ENCODE data around the gene KRTAP10-1.

The KRTAP10-1 gene

DNA sequence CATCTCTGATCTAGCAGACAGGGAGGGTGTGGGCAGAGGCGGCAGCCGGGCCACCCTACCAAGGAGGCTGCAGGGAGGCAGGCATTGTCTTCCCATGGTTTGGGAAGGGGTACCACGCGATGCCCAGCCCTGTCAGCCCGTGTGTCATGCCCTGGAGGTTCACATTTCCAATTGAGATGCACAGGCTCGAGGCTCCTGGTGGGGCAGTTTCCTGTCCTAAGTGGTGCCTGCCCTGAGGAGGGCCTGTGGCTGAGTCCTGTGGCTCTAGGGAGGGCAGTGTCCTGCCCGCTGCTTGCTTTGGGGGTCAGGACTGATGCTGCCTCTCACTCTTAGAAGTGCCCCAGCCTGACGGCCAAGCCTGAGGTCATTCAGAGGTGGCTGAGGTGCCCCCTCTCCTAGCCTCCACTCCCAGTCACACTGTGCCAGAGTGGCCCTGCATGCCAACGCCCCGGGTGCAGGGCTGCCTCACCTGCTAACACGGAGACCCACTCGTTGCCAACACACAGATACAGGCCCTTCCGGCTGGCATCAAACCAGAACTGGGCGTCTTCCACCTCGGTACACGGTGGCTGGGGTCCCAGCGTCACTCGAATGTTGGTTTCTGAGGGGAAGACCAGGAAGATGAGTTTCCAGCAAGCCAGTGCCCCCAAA, 11.9 kb downstream of the KRTAP10-1 start:
- no peak for DNase-seq (ENCODE audit: low spot score)

DNA sequence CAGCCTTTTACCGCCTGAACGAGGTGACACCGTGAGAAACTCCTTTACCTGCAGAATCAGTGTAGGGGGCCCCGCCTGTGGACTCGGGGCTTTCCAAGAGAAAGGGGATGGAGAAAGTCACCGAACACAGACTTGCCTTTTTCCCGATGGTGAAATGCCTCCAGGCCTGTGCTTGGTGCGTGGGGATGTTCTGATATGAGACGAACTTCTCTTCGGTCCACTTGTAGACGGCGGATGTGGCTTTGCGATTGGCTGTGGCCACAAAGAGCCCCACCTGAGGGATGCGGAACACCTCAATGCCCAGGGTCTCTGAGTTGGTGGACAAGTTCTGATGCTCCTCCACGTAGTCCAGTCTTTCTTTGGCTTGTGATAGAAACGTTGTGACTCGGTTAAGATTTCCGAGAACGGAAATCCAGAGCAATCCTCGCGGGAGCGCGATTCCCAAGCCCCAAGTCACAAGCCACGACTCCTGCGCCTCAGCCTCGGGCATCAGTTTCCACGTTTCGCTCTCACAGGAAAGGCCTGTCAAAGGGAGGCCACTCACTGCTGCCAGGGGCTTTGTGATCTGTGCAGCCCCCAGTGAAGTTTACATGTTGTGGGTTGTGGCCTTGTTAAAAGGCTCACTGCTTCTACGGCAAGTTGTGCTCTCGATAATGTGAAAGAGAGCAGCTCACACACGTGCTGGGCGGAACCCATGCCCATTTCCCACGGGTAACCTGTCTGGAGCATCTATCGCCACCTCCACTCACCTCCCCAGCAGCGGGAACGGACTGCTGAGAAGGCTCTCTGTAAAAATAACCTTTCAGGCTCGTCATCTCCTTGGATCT, 12.6 kb downstream of the KRTAP10-1 start:
- no peak for DNase-seq (ENCODE audit: low spot score)

DNA sequence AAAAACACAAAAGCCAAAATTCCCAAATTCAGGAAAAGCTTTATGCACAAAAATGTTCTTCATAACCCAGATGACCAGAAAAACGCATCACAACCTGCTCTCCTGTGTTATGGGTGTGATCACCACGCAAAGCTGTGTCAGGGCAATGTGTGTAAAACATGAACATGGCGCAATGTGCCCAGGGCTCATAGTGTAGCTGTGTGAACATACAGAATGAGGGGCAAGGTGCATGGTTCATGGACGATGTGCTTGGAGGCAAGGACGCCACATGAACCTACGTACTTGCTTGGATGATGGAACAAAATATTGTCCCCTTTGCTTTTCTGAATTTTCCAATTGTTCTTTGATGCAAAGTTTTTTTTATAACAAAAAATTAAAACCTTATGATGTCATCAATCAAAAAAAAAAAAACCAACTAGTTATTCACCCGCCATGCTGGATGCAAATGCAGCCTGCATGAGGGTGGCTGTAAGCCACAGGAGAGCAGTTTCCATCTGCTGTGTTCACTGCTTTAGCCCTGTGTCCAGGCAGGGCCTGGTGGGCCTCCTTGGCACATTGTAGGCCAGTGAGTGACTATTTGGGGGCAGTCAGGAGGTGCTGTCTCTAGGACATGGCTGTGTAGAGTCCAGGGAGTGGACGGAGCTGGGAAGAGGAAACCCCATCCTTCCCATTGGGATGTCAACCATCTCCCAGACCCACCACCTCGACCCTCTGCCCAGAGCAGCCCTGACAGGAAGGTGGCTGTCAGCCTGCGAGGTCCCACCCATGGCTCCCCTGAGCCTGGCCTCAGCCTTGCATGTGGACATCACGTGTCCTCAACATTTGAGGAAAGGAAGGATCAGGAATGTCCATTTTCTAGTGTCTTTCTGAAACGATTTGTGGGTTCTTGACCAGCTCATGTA, 13.6 kb downstream of the KRTAP10-1 start:
- no peak for DNase-seq (ENCODE audit: low spot score)

DNA sequence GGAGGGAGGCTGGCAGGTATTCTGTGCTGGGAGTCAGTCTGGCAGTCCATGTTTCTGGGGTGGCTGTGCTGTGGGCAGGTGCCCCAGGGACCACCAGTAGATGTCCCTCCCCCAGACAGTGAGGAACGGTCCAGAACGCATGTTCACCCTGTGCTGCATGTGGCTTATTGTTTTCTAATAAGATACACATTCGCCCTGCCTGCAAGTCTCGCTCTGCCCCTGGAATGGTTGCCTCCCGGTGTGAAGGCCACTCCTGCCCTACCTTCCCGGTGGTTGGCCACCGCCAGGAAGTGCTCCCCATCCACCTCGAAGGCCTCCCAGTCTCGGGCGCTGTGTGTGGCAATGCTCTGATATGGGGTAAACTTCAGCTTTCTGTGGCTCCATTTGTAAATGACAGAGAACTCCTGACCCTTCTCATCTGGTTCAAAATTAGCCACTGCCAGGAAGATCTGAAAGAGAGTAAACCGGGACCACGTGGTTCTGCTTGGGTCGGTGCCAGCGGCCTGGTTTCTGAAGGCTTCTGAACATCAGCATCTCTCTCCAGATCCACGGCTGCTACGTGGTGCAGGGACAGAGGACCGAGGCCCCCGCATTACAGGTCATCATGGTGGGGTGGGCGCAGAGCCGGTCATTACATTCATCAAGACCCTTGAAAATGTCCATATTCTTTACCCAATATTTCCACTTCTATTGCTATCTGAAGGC, 14.5 kb downstream of the KRTAP10-1 start:
- DNase-seq (ENCODE audit: low spot score), result no peak

DNA sequence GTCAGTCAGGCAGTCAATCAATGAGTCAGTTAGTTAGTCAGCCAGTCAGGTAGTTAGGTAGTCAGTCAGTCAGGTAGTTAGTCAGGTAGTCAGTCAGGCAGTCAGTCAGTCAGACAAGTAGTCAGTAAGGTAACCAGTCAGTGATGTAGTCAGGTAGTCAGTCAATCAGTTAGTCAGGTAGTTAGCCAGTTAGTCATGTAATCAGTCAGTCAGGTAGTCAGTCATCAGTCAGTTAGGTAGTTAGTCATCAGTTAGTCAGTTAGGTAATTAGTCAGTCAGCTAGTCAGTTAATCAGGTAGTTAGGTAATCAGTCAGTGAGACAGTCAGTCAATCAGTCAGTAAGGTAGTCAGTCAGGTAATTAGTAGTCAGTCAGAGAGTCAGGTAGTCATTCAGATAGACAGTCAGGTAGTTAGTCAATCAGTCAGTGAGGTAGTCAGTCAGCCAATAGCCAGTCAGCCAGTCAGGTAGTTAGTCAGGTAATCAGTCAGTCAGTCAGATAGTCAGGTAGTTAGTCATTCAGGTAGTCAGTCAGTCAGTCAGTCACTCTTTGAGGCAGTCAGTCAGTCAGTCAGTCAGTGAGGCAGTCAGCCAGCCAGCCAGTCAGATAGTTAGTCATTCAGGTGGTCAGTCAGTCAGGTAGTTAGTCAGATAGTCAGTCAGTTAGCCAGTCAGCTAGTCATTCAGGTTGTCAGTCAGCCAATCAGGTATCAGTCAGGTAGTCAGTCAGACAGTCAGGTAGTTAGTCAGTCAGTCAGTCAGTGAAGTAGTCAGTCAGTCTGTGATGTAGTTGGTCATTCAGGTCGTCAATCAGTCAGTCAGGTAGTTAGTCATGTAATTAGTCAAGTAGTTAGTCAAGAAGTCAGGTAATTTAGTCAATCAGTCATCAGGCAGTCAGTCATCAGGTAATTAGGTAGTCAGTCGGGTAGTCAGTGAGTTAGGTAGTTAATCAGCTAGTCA, 15.3 kb downstream of the KRTAP10-1 start:
- DNase-seq (ENCODE audit: low spot score), result no peak

DNA sequence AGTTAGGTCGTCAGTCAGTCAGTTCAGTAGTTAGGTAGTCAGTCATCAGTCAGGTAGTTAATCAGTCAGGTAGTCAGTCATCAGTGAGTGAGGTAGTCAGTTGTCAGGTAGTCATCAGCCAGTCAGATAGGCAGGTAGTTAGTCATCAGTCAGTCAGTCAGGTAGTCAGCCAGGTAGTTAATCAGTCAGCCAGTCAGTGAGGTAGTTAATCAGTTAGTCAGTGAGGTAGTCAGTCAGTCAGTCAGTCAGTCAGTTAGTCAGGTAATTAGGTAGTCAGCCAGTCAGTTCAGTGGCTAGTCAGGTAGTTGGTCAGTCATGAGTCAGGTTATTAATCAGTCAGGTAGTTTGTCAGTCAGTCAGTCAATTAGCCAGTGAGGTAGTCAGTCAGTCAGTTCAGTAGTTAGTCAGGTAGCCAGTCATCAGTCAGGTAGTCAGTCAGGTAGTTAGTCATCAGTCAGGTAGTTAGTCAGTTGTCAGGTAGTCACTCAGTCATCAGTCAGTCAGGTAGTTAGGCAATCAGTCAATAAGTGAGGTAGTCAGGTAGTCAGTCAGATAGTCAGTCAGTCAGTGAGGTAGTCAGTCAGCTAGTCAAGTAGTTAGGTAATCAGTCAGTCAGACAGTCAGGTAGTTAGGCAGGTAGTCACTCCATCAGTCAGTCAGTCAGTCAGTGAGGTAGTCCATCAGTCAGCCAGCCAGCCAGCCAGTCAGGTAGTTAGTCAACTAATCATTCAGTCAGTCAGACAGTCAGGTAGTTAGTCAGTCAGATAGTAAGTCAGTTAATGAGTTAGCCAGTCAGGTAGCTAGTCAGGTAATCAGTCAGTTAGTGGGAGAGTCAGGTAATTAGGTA, 16.2 kb downstream of the KRTAP10-1 start:
- DNase-seq (ENCODE audit: low spot score), result no peak

DNA sequence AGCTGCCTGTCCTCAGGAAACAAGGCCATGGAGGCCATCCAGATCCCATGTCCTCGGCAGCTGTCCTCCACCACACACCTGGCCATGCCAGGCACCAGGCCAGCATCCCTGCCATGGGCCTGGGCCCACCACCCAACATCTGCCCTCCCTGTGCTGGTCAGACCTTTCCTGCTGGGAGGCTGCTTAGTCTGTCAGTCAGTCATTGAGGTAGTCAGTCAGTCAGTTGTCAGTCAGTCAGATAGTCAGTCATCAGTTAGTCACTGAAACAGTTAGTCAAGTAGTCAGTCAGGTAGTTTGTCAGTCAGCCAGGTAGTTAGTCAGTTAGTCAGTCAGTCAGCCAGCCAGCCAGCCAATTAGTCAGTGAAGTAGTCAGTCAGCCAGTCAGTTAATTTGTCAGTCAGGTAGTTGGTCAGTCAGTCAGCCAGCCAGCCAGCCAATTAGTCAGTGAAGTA, 17.2 kb downstream of the KRTAP10-1 start:
- DNase-seq (ENCODE audit: low spot score), result no peak

DNA sequence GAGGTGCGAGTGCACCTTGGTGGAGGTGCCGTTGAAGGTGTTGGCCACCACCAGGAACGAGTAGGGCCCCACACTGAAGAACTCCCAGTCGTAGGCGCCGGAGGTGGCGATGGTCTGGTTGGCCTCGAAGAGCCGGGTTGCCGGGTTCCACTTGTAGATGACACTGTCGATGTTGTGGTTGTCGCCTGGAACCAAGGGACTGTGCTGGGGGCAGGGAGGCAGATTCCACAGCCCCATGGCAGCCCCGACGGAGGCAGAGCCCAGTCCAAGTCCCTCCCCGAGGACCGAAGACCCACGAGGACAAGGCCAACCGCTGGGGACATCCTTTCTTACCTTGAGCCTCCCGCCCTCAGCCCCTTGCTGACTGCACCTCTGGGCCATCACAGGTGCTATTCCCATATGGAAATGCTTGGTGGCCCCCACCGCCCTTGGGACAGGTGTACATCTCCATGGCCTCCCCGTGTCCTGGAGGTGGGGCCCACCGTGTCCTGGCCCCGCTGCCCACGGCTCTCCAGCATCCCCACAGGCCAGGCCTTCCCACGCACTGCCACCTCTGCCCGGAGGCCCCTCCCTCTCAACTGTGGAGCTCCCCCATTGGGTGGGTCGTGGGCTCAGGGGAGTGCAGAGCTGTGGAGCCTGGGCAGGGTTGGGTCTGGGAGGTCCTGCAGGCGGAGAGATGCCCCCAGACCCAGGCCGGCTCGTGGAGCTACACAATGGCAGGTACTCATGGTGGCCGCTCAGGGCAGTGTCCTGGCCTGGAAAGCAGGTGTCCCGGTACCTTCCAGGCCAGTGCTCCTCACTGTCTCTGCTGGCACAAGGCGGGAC, 17.9 kb downstream of the KRTAP10-1 start:
- no peak for DNase-seq (ENCODE audit: low spot score)

DNA sequence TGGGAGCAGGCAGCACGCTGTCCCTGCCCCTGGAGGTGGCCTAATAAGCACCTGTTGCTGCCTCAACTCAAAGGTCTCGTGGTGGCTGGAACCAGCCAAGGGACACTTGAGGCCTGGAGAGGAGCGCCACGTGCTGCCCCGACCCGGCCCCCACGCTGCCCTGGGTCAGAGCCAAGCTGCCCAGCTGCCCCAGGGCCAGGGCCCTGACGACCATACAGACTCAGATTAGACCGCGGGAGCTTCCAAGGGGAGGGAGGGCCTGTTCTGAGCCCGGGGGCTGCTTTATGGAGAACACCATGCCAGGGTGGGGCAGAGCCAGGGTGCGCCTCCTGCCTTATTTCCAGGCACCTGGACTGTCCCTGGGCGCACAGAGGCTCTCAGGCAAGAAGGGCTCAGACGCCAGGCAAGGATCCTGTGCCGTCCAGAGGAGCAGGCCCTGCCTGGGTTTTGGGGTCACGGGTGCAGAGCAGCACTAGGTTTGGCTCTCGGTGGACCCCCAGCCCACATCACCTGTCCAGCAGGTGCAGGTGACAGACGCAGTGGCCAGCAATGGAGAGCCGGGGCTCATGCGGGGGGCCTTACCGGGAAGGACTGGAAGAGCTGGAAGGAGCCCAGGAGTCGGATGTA, 18.6 kb downstream of the KRTAP10-1 start:
- no peak for DNase-seq (ENCODE audit: low spot score)

DNA sequence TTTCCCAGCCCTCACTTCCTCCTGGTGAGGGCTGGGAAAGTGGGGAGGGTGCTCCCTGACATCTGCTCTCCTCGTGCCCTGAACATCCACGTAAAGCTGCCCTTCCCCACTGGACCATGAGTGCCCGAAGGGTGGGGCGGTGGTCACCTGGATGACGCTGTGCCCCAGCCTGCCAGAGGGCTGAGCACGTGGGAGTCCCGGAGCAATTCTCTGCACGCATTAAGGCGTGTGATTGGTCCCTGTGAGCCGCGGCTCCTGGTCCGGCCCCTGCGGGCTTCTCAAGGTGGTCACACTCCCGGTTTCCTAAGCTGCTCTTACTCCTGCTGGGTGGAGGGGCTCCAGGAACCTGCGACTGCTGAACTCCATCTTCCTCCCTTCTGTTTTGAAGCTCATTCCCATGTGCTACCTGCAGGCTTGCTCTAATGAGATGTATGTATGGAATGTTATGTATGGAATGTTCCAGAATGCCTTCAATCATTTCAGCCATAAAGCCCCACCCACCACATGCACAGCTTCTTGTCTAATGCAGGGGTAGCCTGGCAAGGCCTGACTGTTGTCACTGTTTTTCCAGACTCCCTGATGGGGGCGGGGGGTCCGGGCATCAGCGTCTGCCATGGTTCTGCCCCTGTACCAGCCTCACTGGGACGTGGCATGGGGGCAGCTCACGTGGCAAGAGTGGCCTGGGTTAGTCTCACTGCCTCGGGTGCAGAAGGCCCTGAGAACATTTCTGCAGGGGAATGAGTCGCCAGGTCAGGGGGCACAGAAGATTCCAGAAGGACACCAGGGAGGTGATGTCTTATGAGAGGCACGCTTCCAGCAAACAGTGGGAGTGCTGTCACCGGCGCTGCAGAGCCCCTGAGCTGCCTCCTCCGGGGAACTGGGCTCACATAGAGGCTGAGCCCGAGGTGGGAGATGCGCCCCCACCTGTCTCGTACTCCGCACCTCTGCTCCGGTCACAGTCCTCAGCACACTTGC, 19.4 kb downstream of the KRTAP10-1 start:
- no peak for DNase-seq (ENCODE audit: low spot score)

DNA sequence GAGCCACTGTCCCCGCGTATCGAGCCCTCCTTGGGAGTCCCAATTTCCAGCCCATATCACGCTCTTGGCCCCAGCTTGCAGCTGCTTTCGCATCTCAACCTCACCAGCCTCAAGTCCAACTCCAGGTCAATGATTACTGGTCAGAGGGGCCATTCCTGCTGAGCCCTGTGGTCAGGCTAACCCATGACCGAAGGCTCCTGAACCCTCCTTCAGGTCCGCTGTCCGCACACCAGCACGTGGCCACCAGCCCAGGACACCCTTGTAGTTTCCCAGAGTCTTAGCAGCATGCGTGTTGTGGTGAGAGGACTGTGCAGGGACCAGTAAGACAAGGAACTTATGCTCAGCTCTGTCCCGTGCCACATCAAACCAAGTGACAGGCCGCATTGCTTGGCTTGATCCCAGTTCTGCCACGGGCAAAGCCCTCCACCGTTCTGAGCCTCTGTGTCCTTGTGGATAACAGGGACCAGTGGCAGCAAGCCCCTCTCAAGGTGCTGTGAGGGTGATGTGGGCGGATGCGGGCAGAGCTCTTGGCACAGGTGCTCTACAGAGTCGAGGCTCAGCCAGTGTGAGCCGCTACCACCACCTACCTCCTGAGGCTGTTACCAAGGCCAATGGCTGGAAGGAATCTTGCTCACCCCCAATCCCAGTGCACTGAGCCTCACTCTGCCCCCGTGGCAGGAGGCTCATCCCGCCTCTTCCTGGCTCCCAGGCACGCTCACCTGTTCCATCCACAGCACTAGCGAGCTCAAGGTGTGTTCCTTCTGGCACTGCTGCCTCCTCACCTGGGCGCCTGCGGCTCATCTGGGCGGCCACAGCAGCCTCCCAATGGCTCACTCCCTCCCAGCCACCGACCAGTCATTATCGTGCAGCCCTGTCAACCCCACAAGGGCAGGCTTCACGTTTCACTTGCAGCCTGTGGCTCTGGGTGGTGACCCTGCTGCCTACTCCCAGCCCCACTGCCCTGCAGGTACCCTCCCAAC, 20.4 kb downstream of the KRTAP10-1 start:
- DNase-seq (ENCODE audit: low spot score), result no peak

DNA sequence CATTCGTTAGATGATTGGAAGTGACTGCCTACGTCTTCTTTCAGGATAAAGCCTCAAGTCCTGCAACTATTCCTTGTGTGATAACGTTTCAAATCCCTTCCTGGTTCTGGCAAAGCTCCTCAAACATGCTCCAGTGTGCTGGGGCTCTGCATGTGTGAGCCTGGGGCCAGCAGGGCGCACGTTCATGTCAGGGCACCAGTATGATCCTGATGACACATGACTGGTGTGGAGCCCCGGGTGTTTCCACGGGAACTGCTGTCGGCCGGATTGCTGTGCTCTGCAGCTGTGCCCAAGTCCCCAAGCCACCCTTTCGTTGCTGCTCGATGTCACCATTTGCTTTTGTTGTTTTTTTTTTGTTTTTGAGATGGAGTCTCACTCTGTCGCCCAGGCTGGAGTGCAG, 21.3 kb downstream of the KRTAP10-1 start:
- DNase-seq (ENCODE audit: low spot score), result no peak

DNA sequence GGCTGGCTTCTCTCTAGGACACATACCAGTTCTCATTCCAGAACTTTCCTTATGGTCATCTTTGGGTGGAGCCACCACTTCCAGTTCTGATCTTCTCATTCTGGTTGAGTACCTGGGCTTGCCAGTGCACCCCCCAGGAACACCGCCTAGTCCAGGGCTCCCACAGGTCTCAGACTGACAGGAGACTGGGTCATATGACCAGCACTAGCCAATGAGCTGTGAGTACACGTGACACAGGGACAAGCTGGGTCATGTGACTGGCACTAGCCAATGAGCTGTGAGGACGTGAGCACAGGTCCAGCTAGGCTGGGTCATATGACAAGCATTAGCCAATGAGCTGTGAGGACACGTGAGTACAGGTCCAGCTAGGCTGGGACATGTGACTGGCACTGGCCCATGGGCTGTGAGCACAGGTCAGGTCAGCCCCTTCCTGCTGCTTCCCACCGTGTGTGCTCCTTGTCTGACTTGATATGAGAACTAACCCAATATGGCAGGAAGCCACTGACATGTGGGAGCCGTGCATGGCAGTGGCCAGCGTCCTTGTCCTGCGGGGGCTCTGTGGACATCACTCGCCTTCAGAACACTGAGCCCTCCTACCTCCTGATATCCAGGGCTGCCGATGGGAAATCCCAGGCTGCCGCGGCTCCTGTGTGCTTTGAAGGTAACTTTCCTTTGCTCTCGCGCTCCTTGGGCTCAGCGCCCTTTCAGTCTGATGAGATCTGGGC, 22.7 kb downstream of the KRTAP10-1 start:
- DNase-seq (ENCODE audit: low spot score), result peak; percentile 99

DNA sequence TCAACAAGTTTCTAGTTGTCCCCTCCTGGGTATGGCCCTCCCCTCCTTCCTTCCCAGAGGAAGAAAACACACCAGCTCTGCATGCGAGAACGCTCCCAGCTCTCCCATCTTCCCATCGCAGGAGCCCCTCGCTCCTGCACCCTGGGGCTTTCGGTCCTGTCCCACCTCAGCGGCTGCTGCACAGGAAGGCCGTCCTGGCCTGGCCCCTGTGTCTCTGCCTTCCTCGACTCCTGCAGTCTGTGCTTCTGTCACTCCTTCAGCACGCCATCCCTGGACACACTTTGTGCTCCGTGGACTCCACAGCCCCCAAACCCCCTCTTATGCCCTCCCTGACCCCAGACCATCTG, 23.2 kb downstream of the KRTAP10-1 start:
- no peak for DNase-seq (ENCODE audit: low spot score)

DNA sequence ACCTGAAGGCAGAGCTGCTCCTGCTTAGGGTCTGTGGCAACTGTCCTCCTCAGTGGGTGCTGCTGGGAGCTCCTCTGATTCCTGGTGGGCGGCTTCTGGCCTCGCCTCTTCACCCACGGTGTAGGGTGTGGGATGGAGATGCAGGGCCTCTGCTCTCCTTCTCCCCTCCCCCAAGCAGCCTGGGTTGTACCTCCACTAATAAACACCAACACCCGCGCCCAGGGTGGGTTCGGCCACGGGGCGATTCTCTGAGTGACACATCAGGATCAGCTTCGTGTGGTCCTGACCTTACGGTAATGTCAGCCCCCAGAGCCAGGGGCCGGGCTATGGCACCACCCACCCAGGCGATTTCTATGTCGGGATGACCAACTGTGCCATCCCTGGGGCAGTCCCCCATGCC, 23.7 kb downstream of the KRTAP10-1 start:
- DNase-seq (ENCODE audit: low spot score), result no peak
